ENCODE measurements around the gene BRD7. TPM values are rescaled to one million over a fixed set of nuclear protein-coding genes. Genes with fewer than 3 reads are reported as not detected.

BRD7 gene
- total and polyA plus RNA-seq, 10 donors: 39.2 to 69.7 (median 53.4) TPM

GRCh38 chr16:50335196-50335958 is 33.4 kb downstream of the BRD7 start:
- 64 to 83% (median 78%) methylated on average over 8 of the region's 8 CpGs for WGBS, 5 donors
- TF ChIP-seq POLR2AphosphoS5 (IDR thresholded peaks at IDR 0.05) (peak in 1 of 3 donors; percentile 9), POLR2A (IDR thresholded peaks at IDR 0.05) (peak in 1 of 3 donors; percentile 44)
- TF ChIP-seq, protein P1, sequence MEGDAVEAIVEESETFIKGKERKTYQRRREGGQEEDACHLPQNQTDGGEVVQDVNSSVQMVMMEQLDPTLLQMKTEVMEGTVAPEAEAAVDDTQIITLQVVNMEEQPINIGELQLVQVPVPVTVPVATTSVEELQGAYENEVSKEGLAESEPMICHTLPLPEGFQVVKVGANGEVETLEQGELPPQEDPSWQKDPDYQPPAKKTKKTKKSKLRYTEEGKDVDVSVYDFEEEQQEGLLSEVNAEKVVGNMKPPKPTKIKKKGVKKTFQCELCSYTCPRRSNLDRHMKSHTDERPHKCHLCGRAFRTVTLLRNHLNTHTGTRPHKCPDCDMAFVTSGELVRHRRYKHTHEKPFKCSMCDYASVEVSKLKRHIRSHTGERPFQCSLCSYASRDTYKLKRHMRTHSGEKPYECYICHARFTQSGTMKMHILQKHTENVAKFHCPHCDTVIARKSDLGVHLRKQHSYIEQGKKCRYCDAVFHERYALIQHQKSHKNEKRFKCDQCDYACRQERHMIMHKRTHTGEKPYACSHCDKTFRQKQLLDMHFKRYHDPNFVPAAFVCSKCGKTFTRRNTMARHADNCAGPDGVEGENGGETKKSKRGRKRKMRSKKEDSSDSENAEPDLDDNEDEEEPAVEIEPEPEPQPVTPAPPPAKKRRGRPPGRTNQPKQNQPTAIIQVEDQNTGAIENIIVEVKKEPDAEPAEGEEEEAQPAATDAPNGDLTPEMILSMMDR (IDR thresholded peaks at IDR 0.05 in 8 of 11, conservative IDR thresholded peaks at IDR 0.05 in 3 of 11): no peak
- H3K27me3 ChIP-seq (replicated peaks in 1 of 7): no peaks in the 10 kb centered on the region
- DNase-seq: no peak
- H3K4me1 ChIP-seq: peaks cover 0 to 29% (median 2%) of the 10 kb centered on the region in 6 donors
- no peaks in the 10 kb centered on the region for H3K9me3 ChIP-seq
- H3K4me3 ChIP-seq: no peak overlapping the region
- H3K36me3 ChIP-seq: peaks cover 0 to 83% (median 35%) of the 10 kb centered on the region in 6 donors
- H3K27ac ChIP-seq: peak overlapping the region in 5 of 8 donors; percentile 27 to 76 (median 58)
- intact Hi-C loops (cut with DNase I; ENCODE audit: low total_unique reads): no loop called here

DNA sequence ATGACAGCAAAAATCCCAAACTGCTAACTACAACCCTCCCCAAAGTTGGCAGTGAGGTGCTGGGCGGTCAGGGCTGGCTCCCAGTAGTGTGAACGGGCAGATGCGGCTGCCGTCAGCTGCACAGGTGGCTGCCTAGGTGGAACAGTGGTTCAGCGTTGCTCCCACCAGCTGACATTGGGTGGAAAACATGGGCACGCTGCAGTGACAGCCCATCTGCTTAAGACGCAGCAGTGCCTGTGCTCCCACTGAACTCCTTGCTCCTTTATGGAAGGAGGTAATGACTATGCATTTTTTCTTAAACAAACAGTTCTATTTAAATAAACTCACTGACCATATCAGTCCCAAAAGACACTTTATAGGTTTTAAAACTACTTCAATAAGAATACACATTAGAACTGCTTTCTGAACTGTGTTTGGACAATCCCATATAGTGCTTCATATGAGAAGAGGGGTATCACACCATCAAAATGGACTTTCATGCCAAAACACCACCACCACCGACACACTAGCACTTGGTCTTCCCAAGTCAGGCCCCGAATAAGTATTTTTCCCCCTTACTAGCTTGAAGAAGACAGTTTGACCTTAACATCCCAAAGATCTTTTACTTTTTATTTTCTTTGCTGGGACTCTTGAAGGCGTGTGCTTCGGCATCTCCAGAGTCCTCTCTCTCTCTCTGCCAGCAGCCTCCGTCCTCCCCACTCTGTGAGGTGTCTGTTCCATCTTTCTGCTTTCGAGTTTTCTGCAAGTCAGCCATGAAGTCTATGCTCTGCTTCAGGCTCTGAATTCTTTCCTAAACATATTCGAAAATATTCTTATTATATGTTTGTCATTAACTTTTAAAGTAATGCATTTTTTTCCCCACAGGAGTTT is 34.4 kb downstream of the BRD7 start:
- Histone ChIP-seq H3K9me3 (no peaks in the 10 kb centered on the region), H3K4me3 (no peak overlapping the region), H3K27ac (peak overlapping the region in 5 of 8 donors; percentile 3 to 76 (median 58)), H3K36me3 (peaks cover 0 to 83% (median 31%) of the 10 kb centered on the region in 6 donors), H3K27me3 (replicated peaks in 1 of 7) (no peaks in the 10 kb centered on the region), H3K4me1 (peaks cover 0 to 39% (median 5%) of the 10 kb centered on the region in 6 donors)
- 80 to 96% (median 94%) methylated on average over 14 of the region's 14 CpGs for WGBS, 5 donors
- TF ChIP-seq POLR2A (IDR thresholded peaks at IDR 0.05): no peak
- TF ChIP-seq POLR2AphosphoS5 (IDR thresholded peaks at IDR 0.05): peak in 1 of 3 donors; percentile 31
- TF ChIP-seq, protein P1 (IDR thresholded peaks at IDR 0.05 in 8 of 11, conservative IDR thresholded peaks at IDR 0.05 in 3 of 11): no peak
- no peak for DNase-seq
- intact Hi-C loops (cut with DNase I; ENCODE audit: low total_unique reads): no loop called here

GRCh38 chr16:50332599-50332998 is 36.2 kb downstream of the BRD7 start:
- no peak overlapping the region for H3K27ac ChIP-seq
- TF ChIP-seq POLR2AphosphoS5 (IDR thresholded peaks at IDR 0.05) (no peak), POLR2A (IDR thresholded peaks at IDR 0.05) (no peak)
- TF ChIP-seq, protein P1 (IDR thresholded peaks at IDR 0.05 in 8 of 11, conservative IDR thresholded peaks at IDR 0.05 in 3 of 11): no peak
- no peak overlapping the region for H3K4me3 ChIP-seq
- DNase-seq: no peak
- no peaks in the 10 kb centered on the region for H3K27me3 ChIP-seq (replicated peaks in 1 of 7)
- intact Hi-C loops (cut with DNase I; ENCODE audit: low total_unique reads): no loop called here
- H3K4me1 ChIP-seq: peaks cover 0 to 26% (median 3%) of the 10 kb centered on the region in 6 donors
- H3K36me3 ChIP-seq: peaks cover 0 to 83% (median 24%) of the 10 kb centered on the region in 6 donors
- 98 to 100% (median 99%) methylated on average over 3 of the region's 3 CpGs for WGBS, 5 donors
- no peaks in the 10 kb centered on the region for H3K9me3 ChIP-seq
